Naive B cell (primary cell): Measurements from ENCODE around the gene ORC3. TPM values are rescaled to one million over a fixed set of nuclear protein-coding genes. Genes with fewer than 3 reads are reported as not detected.

Source experiments
- ATAC-seq, 2 donors: fragments of 150-1000 bp; cut with Tn5 transposase; 2 replicates each; pipeline ENCODE4 v1.10.0; 2021; ENCODE audit warnings: low read depth in 2 of 2, mild to moderate bottlenecking in 2 of 2, moderate library complexity in 2 of 2
- DNase-seq: peaks from one replicate; pipeline ENCODE4 v3.0.0; 2022
- H3K27ac Mint-ChIP-seq, 6 donors: one replicate each; pipeline ENCODE4 v1.8.0; 2020 to 2022; ENCODE audit warnings: mild to moderate bottlenecking in 6 of 6, mixed read lengths in 6 of 6, moderate library complexity in 5 of 6, inconsistent platforms in 2 of 6
- H3K27me3 Mint-ChIP-seq, 3 donors: one replicate each; pipeline ENCODE4 v1.8.0; 2021 to 2022; ENCODE audit warnings: mixed read lengths in 3 of 3, mild to moderate bottlenecking in 1 of 3
- H3K36me3 Mint-ChIP-seq, 2 donors: one replicate each; pipeline ENCODE4 v1.8.0; 2020 to 2022; ENCODE audit warnings: mixed read lengths in 2 of 2, inconsistent platforms in 1 of 2, mild to moderate bottlenecking in 1 of 2
- H3K4me1 Mint-ChIP-seq, 3 donors: one replicate each; pipeline ENCODE4 v1.8.0; 2020 to 2022; ENCODE audit warnings: mixed read lengths in 3 of 3, inconsistent platforms in 1 of 3, mild to moderate bottlenecking in 1 of 3, moderate library complexity in 1 of 3
- H3K4me3 Mint-ChIP-seq, 8 donors: one replicate each; pipeline ENCODE4 v1.8.0; 2020 to 2022; ENCODE audit warnings: mild to moderate bottlenecking in 8 of 8, mixed read lengths in 8 of 8, moderate library complexity in 8 of 8, inconsistent platforms in 2 of 8
- H3K9me3 Mint-ChIP-seq, 7 donors: one replicate each; pipeline ENCODE4 v1.8.0; 2020 to 2022; ENCODE audit warnings: mixed read lengths in 7 of 7, mild to moderate bottlenecking in 5 of 7, inconsistent platforms in 2 of 7, moderate library complexity in 1 of 7
- polyA plus RNA-seq, 6 donors: library from polyadenylated mRNA; unstranded; fragments of 300-500 nt; fragmentation: Illumina TruSeq; gene quantifications; one replicate each; pipeline ENCODE4 v1.2.3, GENCODE V29; 2021; ENCODE audit warnings: low read depth in 6 of 6

Gene ORC3
- polyA plus RNA-seq, 6 donors from 2014 or later: 34.4 to 68.4 (median 38.8) TPM

- no peak for DNase-seq
- no peak for ATAC-seq
- no peak overlapping the region for H3K4me3 Mint-ChIP-seq
- peaks cover 0 to 7% (median 0%) of the 10 kb centered on the region in 3 donors for H3K4me1 Mint-ChIP-seq
- H3K36me3 Mint-ChIP-seq: peaks cover 28 to 46% of the 10 kb centered on the region in 2 donors
- H3K27ac Mint-ChIP-seq: peak overlapping the region in 2 of 6 donors; percentile 22 to 26
- no peaks in the 10 kb centered on the region for H3K27me3 Mint-ChIP-seq
- peaks cover 0 to 3% (median 0%) of the 10 kb centered on the region in 7 donors for H3K9me3 Mint-ChIP-seq
Observed at GRCh38 chr6:87654875-87655454, 65.0 kb downstream of the ORC3 start.

GRCh38 chr6:87655824-87656223 is 65.9 kb downstream of the ORC3 start:
- Mint-ChIP-seq H3K4me3 (no peak overlapping the region), H3K36me3 (peaks cover 28 to 48% of the 10 kb centered on the region in 2 donors), H3K4me1 (peaks cover 0 to 7% (median 0%) of the 10 kb centered on the region in 3 donors), H3K27ac (no peak overlapping the region), H3K9me3 (peaks cover 0 to 3% (median 0%) of the 10 kb centered on the region in 7 donors), H3K27me3 (no peaks in the 10 kb centered on the region)
- ATAC-seq: no peak
- DNase-seq: no peak

DNA sequence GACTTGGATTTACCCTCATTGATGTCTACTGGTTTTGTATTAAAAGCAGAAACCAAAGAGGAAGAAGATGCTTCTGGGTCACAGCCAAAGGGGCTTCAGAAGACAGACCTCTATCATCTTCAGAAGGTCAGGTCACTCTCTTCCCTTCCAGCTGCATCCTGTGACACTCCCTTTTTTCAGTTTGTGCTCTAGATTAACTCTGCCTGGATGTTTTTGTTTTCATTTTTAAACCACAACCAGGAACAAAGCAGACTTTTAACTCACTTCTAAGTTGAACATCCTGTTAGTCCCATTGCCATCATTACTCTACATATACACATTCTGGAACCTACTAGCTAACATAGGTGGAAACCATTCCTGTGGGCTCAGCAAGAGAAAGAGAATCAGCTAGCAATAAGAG is 66.9 kb downstream of the ORC3 start:
- peak in 1 of 2 donors; percentile 23 for ATAC-seq
- Mint-ChIP-seq H3K27ac (peak overlapping the region in 2 of 6 donors; percentile 26 to 51), H3K4me3 (no peak overlapping the region), H3K9me3 (peaks cover 0 to 3% (median 0%) of the 10 kb centered on the region in 7 donors), H3K4me1 (peaks cover 0 to 7% (median 0%) of the 10 kb centered on the region in 3 donors), H3K27me3 (no peaks in the 10 kb centered on the region), H3K36me3 (peaks cover 28 to 47% of the 10 kb centered on the region in 2 donors)
- DNase-seq: no peak

DNA sequence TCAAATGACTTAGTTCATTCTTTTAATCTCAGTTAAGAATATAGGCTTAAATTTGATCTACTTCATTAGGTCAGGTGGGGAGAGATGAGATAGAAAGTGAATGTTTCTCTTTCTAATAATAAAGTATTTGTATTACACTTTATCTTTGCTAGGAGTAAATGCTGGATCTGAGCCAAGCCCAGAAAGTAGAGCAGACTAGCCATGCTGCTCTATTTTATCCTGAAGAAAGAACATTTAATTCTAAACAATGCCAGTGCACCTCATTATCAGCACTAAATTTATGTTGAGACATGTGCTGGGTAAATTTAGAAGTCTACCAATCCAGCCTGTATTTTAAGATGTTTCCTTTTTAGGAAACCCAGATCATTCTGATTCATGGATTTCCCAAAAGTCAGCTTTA is 68.6 kb downstream of the ORC3 start:
- H3K27ac Mint-ChIP-seq: no peak overlapping the region
- no peak for DNase-seq
- H3K36me3 Mint-ChIP-seq: peaks cover 15 to 38% of the 10 kb centered on the region in 2 donors
- peaks cover 0 to 7% (median 0%) of the 10 kb centered on the region in 3 donors for H3K4me1 Mint-ChIP-seq
- no peak overlapping the region for H3K4me3 Mint-ChIP-seq
- no peak for ATAC-seq
- H3K9me3 Mint-ChIP-seq: peaks cover 0 to 3% (median 0%) of the 10 kb centered on the region in 7 donors
- no peaks in the 10 kb centered on the region for H3K27me3 Mint-ChIP-seq

- Mint-ChIP-seq H3K27ac (no peak overlapping the region), H3K27me3 (no peaks in the 10 kb centered on the region), H3K36me3 (peaks cover 9 to 23% of the 10 kb centered on the region in 2 donors), H3K4me1 (peaks cover 0 to 7% (median 0%) of the 10 kb centered on the region in 3 donors), H3K4me3 (no peak overlapping the region), H3K9me3 (no peaks in the 10 kb centered on the region)
- DNase-seq: no peak
- ATAC-seq: no peak
Observed at GRCh38 chr6:87660226-87660911, 70.4 kb downstream of the ORC3 start.

- peaks cover 9 to 23% of the 10 kb centered on the region in 2 donors for H3K36me3 Mint-ChIP-seq
- ATAC-seq (no peak), DNase-seq (no peak)
- H3K4me1 Mint-ChIP-seq: peaks cover 0 to 7% (median 0%) of the 10 kb centered on the region in 3 donors
- peak overlapping the region in 3 of 6 donors; percentile 27 to 60 (median 44) for H3K27ac Mint-ChIP-seq
- no peaks in the 10 kb centered on the region for H3K27me3 Mint-ChIP-seq
- no peaks in the 10 kb centered on the region for H3K9me3 Mint-ChIP-seq
- H3K4me3 Mint-ChIP-seq: no peak overlapping the region
Observed at GRCh38 chr6:87661016-87661415, 71.1 kb downstream of the ORC3 start.

- H3K4me1 Mint-ChIP-seq: peaks cover 0 to 4% (median 0%) of the 10 kb centered on the region in 3 donors
- H3K36me3 Mint-ChIP-seq: peaks cover 9 to 22% of the 10 kb centered on the region in 2 donors
- no peaks in the 10 kb centered on the region for H3K9me3 Mint-ChIP-seq
- H3K27ac Mint-ChIP-seq: peak overlapping the region in 2 of 6 donors; percentile 58 to 60
- ATAC-seq (no peak), DNase-seq (no peak)
- H3K27me3 Mint-ChIP-seq: no peaks in the 10 kb centered on the region
- H3K4me3 Mint-ChIP-seq: no peak overlapping the region
Observed at GRCh38 chr6:87661503-87661902, 71.6 kb downstream of the ORC3 start.

GRCh38 chr6:87663434-87663833 is 73.5 kb downstream of the ORC3 start:
- Mint-ChIP-seq H3K27me3 (no peaks in the 10 kb centered on the region), H3K4me1 (no peaks in the 10 kb centered on the region), H3K9me3 (no peaks in the 10 kb centered on the region), H3K36me3 (peaks cover 4 to 9% of the 10 kb centered on the region in 2 donors), H3K4me3 (no peak overlapping the region), H3K27ac (peak overlapping the region in 1 of 6 donors; percentile 8)
- no peak for ATAC-seq
- DNase-seq: no peak

- Mint-ChIP-seq H3K36me3 (peaks cover 0 to 9% of the 10 kb centered on the region in 2 donors), H3K9me3 (no peaks in the 10 kb centered on the region), H3K4me1 (peaks cover 0 to 3% (median 0%) of the 10 kb centered on the region in 3 donors), H3K27ac (no peak overlapping the region), H3K4me3 (no peak overlapping the region), H3K27me3 (no peaks in the 10 kb centered on the region)
- DNase-seq (no peak), ATAC-seq (no peak)
Observed at GRCh38 chr6:87664921-87665485, 75.1 kb downstream of the ORC3 start.

- no peak for DNase-seq
- H3K27ac Mint-ChIP-seq: peak overlapping the region in 2 of 6 donors; percentile 27 to 42
- H3K27me3 Mint-ChIP-seq: no peaks in the 10 kb centered on the region
- no peak overlapping the region for H3K4me3 Mint-ChIP-seq
- H3K4me1 Mint-ChIP-seq: peaks cover 9 to 16% (median 12%) of the 10 kb centered on the region in 3 donors
- no peaks in the 10 kb centered on the region for H3K9me3 Mint-ChIP-seq
- peaks cover 0 to 12% of the 10 kb centered on the region in 2 donors for H3K36me3 Mint-ChIP-seq
- ATAC-seq: no peak
Observed at GRCh38 chr6:87667032-87667431, 77.1 kb downstream of the ORC3 start.

DNA sequence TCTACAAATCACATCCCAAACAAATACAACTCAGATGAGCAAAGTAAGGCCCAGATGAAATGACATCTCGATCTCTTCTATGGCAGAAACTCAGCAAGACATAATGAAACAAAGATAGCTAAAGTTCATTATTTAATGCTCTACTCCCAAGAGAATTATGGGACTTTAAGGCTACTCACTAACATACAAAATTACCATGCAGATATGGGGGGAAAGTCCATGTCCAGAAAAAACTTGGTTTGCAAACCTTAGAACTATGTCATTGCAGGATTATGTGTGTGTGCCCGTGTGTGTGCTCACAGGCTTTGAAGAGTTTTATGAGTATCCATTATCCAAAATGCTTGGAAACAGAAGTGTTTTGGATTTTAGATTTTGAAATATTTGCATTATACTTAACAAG is 78.1 kb downstream of the ORC3 start:
- DNase-seq (no peak), ATAC-seq (no peak)
- Mint-ChIP-seq H3K4me1 (peaks cover 9 to 16% (median 12%) of the 10 kb centered on the region in 3 donors), H3K9me3 (no peaks in the 10 kb centered on the region), H3K27me3 (no peaks in the 10 kb centered on the region), H3K36me3 (peaks cover 0 to 12% of the 10 kb centered on the region in 2 donors), H3K4me3 (no peak overlapping the region), H3K27ac (peak overlapping the region in 1 of 6 donors; percentile 26)

DNA sequence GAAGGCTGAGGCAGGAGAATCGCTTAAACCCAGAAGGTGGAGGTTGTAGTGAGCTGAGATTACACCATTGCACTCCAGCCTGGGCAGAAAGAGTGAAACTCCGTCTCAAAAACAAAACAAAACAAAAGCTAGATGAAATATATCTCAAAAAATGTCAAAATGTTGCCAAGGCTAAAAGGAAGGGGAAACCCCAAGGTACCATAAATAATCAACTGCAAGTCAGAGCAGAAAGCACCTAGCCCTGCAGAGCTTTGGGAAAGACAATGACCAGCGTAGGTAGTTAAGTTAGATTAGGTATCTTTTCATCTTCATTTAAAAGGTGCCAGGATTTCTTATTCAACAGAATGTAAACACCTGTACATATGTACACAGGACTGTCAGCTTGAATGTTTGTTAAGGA is 79.1 kb downstream of the ORC3 start:
- H3K36me3 Mint-ChIP-seq: peaks cover 0 to 12% of the 10 kb centered on the region in 2 donors
- peaks cover 9 to 16% (median 12%) of the 10 kb centered on the region in 3 donors for H3K4me1 Mint-ChIP-seq
- H3K4me3 Mint-ChIP-seq: peak overlapping the region in 1 of 8 donors; percentile 55
- no peak for DNase-seq
- ATAC-seq: no peak
- H3K27ac Mint-ChIP-seq: peak overlapping the region in 3 of 6 donors; percentile 19 to 66 (median 21)
- H3K27me3 Mint-ChIP-seq: no peaks in the 10 kb centered on the region
- no peaks in the 10 kb centered on the region for H3K9me3 Mint-ChIP-seq

DNA sequence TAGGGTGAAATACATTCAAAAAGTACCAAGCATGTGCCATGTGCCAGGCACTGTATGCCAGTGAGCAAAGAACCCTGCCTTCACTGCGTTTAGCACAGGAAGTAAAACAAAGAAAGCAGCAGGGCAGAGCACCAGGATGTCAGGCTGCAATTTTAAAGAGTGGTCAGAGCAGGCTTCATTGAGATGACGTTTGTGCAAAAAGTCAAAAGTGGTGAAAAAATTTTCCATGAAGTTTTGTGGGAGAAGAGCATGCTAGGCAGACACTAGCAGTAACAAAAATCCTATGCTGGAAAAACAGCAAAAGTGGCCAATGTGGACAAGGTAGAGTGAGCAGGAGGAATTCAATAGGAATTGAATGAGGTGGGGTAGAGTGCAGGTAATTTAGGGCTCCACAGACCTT is 80.8 kb downstream of the ORC3 start:
- no peak overlapping the region for H3K4me3 Mint-ChIP-seq
- H3K27ac Mint-ChIP-seq: peak overlapping the region in 5 of 6 donors; percentile 27 to 87 (median 36)
- no peaks in the 10 kb centered on the region for H3K9me3 Mint-ChIP-seq
- DNase-seq (no peak), ATAC-seq (no peak)
- peaks cover 7 to 12% of the 10 kb centered on the region in 2 donors for H3K36me3 Mint-ChIP-seq
- H3K4me1 Mint-ChIP-seq: peaks cover 9 to 16% (median 12%) of the 10 kb centered on the region in 3 donors
- H3K27me3 Mint-ChIP-seq: no peaks in the 10 kb centered on the region
